ENCODE measurements around the gene CSNK2B. TPM values are rescaled to one million over a fixed set of nuclear protein-coding genes. Genes with fewer than 3 reads are reported as not detected.
A peak's percentile ranks its signal among the peaks of the same experiment; 100 is the strongest.

The CSNK2B gene
- polyA plus RNA-seq, 5 donors = 172 to 193 (median 189) TPM

GRCh38 chr6:31710523-31711219 is 44.8 kb downstream of the CSNK2B start:
- DNase-seq = no peak

GRCh38 chr6:31711233-31711632 is 45.4 kb downstream of the CSNK2B start:
- DNase-seq = no peak

- no peak for DNase-seq
Measured at GRCh38 chr6:31712296-31712695, 46.4 kb downstream of the CSNK2B start.

GRCh38 chr6:31713465-31713864 is 47.6 kb downstream of the CSNK2B start:
- DNase-seq = no peak

GRCh38 chr6:31713991-31714684 is 48.3 kb downstream of the CSNK2B start:
- DNase-seq = no peak

GRCh38 chr6:31715022-31715958 is 49.4 kb downstream of the CSNK2B start, which contains the start of gene LY6G6D:
LY6G6D (plus strand) TSS chr6:31715348; CDS start chr6:31715356, 8 bp downstream.
- no peak for DNase-seq

GRCh38 chr6:31717499-31718222 is 51.8 kb downstream of the CSNK2B start:
- DNase-seq = no peak

- peak in 1 of 2 donors; percentile 49 for DNase-seq
Measured at GRCh38 chr6:31718265-31718664, 52.4 kb downstream of the CSNK2B start.

GRCh38 chr6:31719001-31719400 is 53.1 kb downstream of the CSNK2B start:
- no peak for DNase-seq

Other genes starting within 250 kb of the CSNK2B start
- 1 to 10 TPM in 4 of 5 donors, under 1 TPM in 1; 0.75 to 3.3 (median 1.8) TPM for gene MICB, start 167.9 kb upstream of the CSNK2B start, polyA plus RNA-seq (ENCODE audit: insufficient read depth in 1 of 5, insufficient read length in 5 of 5, low replicate concordance in 1 of 5)
- gene MCCD1, start 137.1 kb upstream of the CSNK2B start, polyA plus RNA-seq (ENCODE audit: insufficient read depth in 1 of 5, insufficient read length in 5 of 5, low replicate concordance in 1 of 5) = under 1 TPM in 1 of 5 donors, not detected in 4; 0.16 TPM
- gene DDX39B, start 124.1 kb upstream of the CSNK2B start, polyA plus RNA-seq (ENCODE audit: insufficient read depth in 1 of 5, insufficient read length in 5 of 5, low replicate concordance in 1 of 5) = 100 to 1,000 TPM; 573 to 737 (median 621) TPM
- 1 to 10 TPM; 2.6 to 6.4 (median 4.1) TPM for gene ATP6V1G2, start 119.5 kb upstream of the CSNK2B start, polyA plus RNA-seq (ENCODE audit: insufficient read depth in 1 of 5, insufficient read length in 5 of 5, low replicate concordance in 1 of 5)
- 10 to 100 TPM; 16.7 to 26.2 (median 20.0) TPM for gene NFKBIL1, start 118.5 kb upstream of the CSNK2B start, polyA plus RNA-seq (ENCODE audit: insufficient read depth in 1 of 5, insufficient read length in 5 of 5, low replicate concordance in 1 of 5)
- under 1 TPM; 0.16 to 0.52 (median 0.35) TPM for gene LTA, start 93.8 kb upstream of the CSNK2B start, polyA plus RNA-seq (ENCODE audit: insufficient read depth in 1 of 5, insufficient read length in 5 of 5, low replicate concordance in 1 of 5)
- under 1 TPM in 4 of 5 donors, not detected in 1; 0.21 to 0.48 (median 0.23) TPM for gene TNF, start 90.5 kb upstream of the CSNK2B start, polyA plus RNA-seq (ENCODE audit: insufficient read depth in 1 of 5, insufficient read length in 5 of 5, low replicate concordance in 1 of 5)
- 1 to 10 TPM; 2.4 to 4.7 (median 2.5) TPM for gene LTB, start 83.7 kb upstream of the CSNK2B start, polyA plus RNA-seq (ENCODE audit: insufficient read depth in 1 of 5, insufficient read length in 5 of 5, low replicate concordance in 1 of 5)
- 1 to 10 TPM; 5.4 to 9.2 (median 6.6) TPM for gene LST1, start 79.8 kb upstream of the CSNK2B start, polyA plus RNA-seq (ENCODE audit: insufficient read depth in 1 of 5, insufficient read length in 5 of 5, low replicate concordance in 1 of 5)
- gene NCR3, start 73.1 kb upstream of the CSNK2B start, polyA plus RNA-seq (ENCODE audit: insufficient read depth in 1 of 5, insufficient read length in 5 of 5, low replicate concordance in 1 of 5) = under 1 TPM in 4 of 5 donors, not detected in 1; 0.21 to 0.73 (median 0.39) TPM
- 10 to 100 TPM; 18.6 to 25.9 (median 21.7) TPM for gene AIF1, start 50.8 kb upstream of the CSNK2B start, polyA plus RNA-seq (ENCODE audit: insufficient read depth in 1 of 5, insufficient read length in 5 of 5, low replicate concordance in 1 of 5)
- gene PRRC2A, start 45.4 kb upstream of the CSNK2B start, polyA plus RNA-seq (ENCODE audit: insufficient read depth in 1 of 5, insufficient read length in 5 of 5, low replicate concordance in 1 of 5) = 100 to 1,000 TPM; 128 to 193 (median 141) TPM
- 100 to 1,000 TPM; 171 to 262 (median 214) TPM for gene BAG6, start 13.4 kb upstream of the CSNK2B start, polyA plus RNA-seq (ENCODE audit: insufficient read depth in 1 of 5, insufficient read length in 5 of 5, low replicate concordance in 1 of 5)
- 10 to 100 TPM in 1 of 5 donors, 1 to 10 TPM in 4; 4.5 to 12.0 (median 6.3) TPM for gene APOM, start 10.2 kb upstream of the CSNK2B start, polyA plus RNA-seq (ENCODE audit: insufficient read depth in 1 of 5, insufficient read length in 5 of 5, low replicate concordance in 1 of 5)
- 10 to 100 TPM; 15.3 to 19.6 (median 16.6) TPM for gene C6orf47, start 5.3 kb upstream of the CSNK2B start, polyA plus RNA-seq (ENCODE audit: insufficient read depth in 1 of 5, insufficient read length in 5 of 5, low replicate concordance in 1 of 5)
- gene GPANK1, start 1.1 kb upstream of the CSNK2B start, polyA plus RNA-seq (ENCODE audit: insufficient read depth in 1 of 5, insufficient read length in 5 of 5, low replicate concordance in 1 of 5) = 10 to 100 TPM; 17.9 to 23.6 (median 21.5) TPM
- gene LY6G5B, start 3.9 kb downstream of the CSNK2B start, polyA plus RNA-seq (ENCODE audit: insufficient read depth in 1 of 5, insufficient read length in 5 of 5, low replicate concordance in 1 of 5) = 10 to 100 TPM; 24.1 to 40.6 (median 31.2) TPM
- gene LY6G5C, start 15.0 kb downstream of the CSNK2B start, polyA plus RNA-seq (ENCODE audit: insufficient read depth in 1 of 5, insufficient read length in 5 of 5, low replicate concordance in 1 of 5) = 1 to 10 TPM; 2.7 to 5.0 (median 4.4) TPM
- 10 to 100 TPM; 48.7 to 64.2 (median 59.9) TPM for gene ABHD16A, start 37.2 kb downstream of the CSNK2B start, polyA plus RNA-seq (ENCODE audit: insufficient read depth in 1 of 5, insufficient read length in 5 of 5, low replicate concordance in 1 of 5)
- gene LY6G6F, start 40.8 kb downstream of the CSNK2B start, polyA plus RNA-seq (ENCODE audit: insufficient read depth in 1 of 5, insufficient read length in 5 of 5, low replicate concordance in 1 of 5) = 1 to 10 TPM in 3 of 5 donors, under 1 TPM in 1, not detected in 1; 0.88 to 1.5 (median 1.2) TPM
- gene LY6G6D, start 49.3 kb downstream of the CSNK2B start, polyA plus RNA-seq (ENCODE audit: insufficient read depth in 1 of 5, insufficient read length in 5 of 5, low replicate concordance in 1 of 5) = under 1 TPM in 3 of 5 donors, not detected in 2; 0.48 to 0.88 (median 0.80) TPM
- gene LY6G6C, start 55.7 kb downstream of the CSNK2B start, polyA plus RNA-seq (ENCODE audit: insufficient read depth in 1 of 5, insufficient read length in 5 of 5, low replicate concordance in 1 of 5) = under 1 TPM; 0.39 to 0.93 (median 0.65) TPM
- 1 to 10 TPM; 2.4 to 3.8 (median 3.0) TPM for gene MPIG6B, start 57.3 kb downstream of the CSNK2B start, polyA plus RNA-seq (ENCODE audit: insufficient read depth in 1 of 5, insufficient read length in 5 of 5, low replicate concordance in 1 of 5)
- gene DDAH2, start 63.2 kb downstream of the CSNK2B start, polyA plus RNA-seq (ENCODE audit: insufficient read depth in 1 of 5, insufficient read length in 5 of 5, low replicate concordance in 1 of 5) = 100 to 1,000 TPM; 137 to 213 (median 159) TPM
- gene CLIC1, start 70.5 kb downstream of the CSNK2B start, polyA plus RNA-seq (ENCODE audit: insufficient read depth in 1 of 5, insufficient read length in 5 of 5, low replicate concordance in 1 of 5) = 100 to 1,000 TPM; 265 to 287 (median 272) TPM
- gene MSH5, start 73.9 kb downstream of the CSNK2B start, polyA plus RNA-seq (ENCODE audit: insufficient read depth in 1 of 5, insufficient read length in 5 of 5, low replicate concordance in 1 of 5) = 10 to 100 TPM; 27.3 to 45.6 (median 29.6) TPM
- gene SAPCD1, start 96.6 kb downstream of the CSNK2B start, polyA plus RNA-seq (ENCODE audit: insufficient read depth in 1 of 5, insufficient read length in 5 of 5, low replicate concordance in 1 of 5) = 10 to 100 TPM in 1 of 5 donors, 1 to 10 TPM in 4; 6.6 to 12.2 (median 8.2) TPM
- 1 to 10 TPM; 1.6 to 3.7 (median 2.0) TPM for gene VWA7, start 111.2 kb downstream of the CSNK2B start, polyA plus RNA-seq (ENCODE audit: insufficient read depth in 1 of 5, insufficient read length in 5 of 5, low replicate concordance in 1 of 5)
- 10 to 100 TPM; 32.5 to 52.1 (median 38.9) TPM for gene VARS1, start 129.7 kb downstream of the CSNK2B start, polyA plus RNA-seq (ENCODE audit: insufficient read depth in 1 of 5, insufficient read length in 5 of 5, low replicate concordance in 1 of 5)
- 10 to 100 TPM; 78.9 to 89.9 (median 81.8) TPM for gene LSM2, start 140.9 kb downstream of the CSNK2B start, polyA plus RNA-seq (ENCODE audit: insufficient read depth in 1 of 5, insufficient read length in 5 of 5, low replicate concordance in 1 of 5)
- gene HSPA1L, start 149.2 kb downstream of the CSNK2B start, polyA plus RNA-seq (ENCODE audit: insufficient read depth in 1 of 5, insufficient read length in 5 of 5, low replicate concordance in 1 of 5) = 1 to 10 TPM; 2.9 to 4.6 (median 3.5) TPM
- gene HSPA1A, start 149.5 kb downstream of the CSNK2B start, polyA plus RNA-seq (ENCODE audit: insufficient read depth in 1 of 5, insufficient read length in 5 of 5, low replicate concordance in 1 of 5) = 100 to 1,000 TPM in 2 of 5 donors, 10 to 100 TPM in 3; 56.8 to 137 (median 68.3) TPM
- gene HSPA1B, start 161.7 kb downstream of the CSNK2B start, polyA plus RNA-seq (ENCODE audit: insufficient read depth in 1 of 5, insufficient read length in 5 of 5, low replicate concordance in 1 of 5) = 100 to 1,000 TPM in 2 of 5 donors, 10 to 100 TPM in 3; 63.8 to 137 (median 79.9) TPM
- gene NEU1, start 196.7 kb downstream of the CSNK2B start, polyA plus RNA-seq (ENCODE audit: insufficient read depth in 1 of 5, insufficient read length in 5 of 5, low replicate concordance in 1 of 5) = 10 to 100 TPM; 22.3 to 31.1 (median 29.1) TPM
- 10 to 100 TPM; 10.2 to 24.4 (median 19.1) TPM for gene SLC44A4, start 212.9 kb downstream of the CSNK2B start, polyA plus RNA-seq (ENCODE audit: insufficient read depth in 1 of 5, insufficient read length in 5 of 5, low replicate concordance in 1 of 5)
- 10 to 100 TPM; 59.7 to 83.8 (median 74.1) TPM for gene EHMT2, start 231.6 kb downstream of the CSNK2B start, polyA plus RNA-seq (ENCODE audit: insufficient read depth in 1 of 5, insufficient read length in 5 of 5, low replicate concordance in 1 of 5)
- gene ZBTB12, start 236.0 kb downstream of the CSNK2B start, polyA plus RNA-seq (ENCODE audit: insufficient read depth in 1 of 5, insufficient read length in 5 of 5, low replicate concordance in 1 of 5) = 10 to 100 TPM; 17.0 to 24.5 (median 21.3) TPM